GM18909 (cell line): ENCODE measurements around the gene CABP7.

Experiments used
- ATAC-seq: cut with Tn5 transposase; IDR thresholded peaks from one replicate; pipeline ENCODE4 v1.9.1; 2021; ENCODE audit warnings: mild to moderate bottlenecking; ENCODE audit not compliant: unreplicated experiment, poor library complexity

The CABP7 gene

GRCh38 chr22:29718949-29719898 lies 579 bp upstream of the CABP7 start:
- ATAC-seq: no peak

DNA sequence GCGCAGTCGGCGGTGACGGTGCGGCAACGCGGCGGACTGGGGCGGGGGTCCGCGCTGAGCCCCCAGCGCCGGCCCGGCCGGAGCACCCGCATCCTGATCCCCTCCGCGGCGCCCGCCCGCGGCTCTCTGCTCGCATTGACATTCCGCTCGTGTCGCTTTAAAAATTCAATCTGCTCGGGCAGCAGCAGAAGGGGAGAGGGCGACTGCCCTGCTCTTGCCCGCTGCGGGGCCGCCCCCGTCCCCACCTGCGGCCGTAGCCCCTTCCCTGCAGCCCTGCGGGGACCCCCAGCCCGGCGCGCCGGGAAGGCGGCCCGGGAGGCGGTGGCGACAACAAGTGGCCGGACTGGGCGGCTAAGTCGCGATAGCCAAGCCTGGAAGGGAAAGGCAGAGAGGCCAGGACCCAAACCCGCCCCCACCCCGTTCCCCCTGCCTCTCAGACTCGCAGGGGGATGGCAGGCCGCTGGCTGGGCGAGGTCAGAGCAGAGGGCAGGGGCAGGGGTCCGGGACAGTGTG lies 1.1 kb downstream of the CABP7 start:
- ATAC-seq: no peak

DNA sequence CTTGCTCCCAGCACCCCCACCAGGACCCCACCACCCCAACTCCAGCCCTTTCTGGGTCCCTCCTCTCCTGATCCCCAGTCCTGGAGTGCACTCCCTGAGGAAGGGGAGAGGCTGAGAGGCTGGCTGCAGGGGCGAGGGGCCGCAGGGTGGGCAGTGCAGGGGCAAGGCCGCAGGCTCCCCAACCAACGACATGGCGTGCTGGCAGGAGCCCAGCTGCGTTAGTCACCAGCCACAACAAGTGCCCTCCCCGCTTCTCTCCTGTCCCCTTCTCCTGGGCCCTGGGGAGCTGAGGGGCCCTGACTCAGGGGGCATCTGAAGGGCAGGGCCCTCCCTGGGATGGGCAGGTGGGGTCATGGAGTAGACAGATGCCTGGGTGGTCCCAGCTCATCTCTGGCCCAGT lies 2.3 kb downstream of the CABP7 start:
- no peak for ATAC-seq

DNA sequence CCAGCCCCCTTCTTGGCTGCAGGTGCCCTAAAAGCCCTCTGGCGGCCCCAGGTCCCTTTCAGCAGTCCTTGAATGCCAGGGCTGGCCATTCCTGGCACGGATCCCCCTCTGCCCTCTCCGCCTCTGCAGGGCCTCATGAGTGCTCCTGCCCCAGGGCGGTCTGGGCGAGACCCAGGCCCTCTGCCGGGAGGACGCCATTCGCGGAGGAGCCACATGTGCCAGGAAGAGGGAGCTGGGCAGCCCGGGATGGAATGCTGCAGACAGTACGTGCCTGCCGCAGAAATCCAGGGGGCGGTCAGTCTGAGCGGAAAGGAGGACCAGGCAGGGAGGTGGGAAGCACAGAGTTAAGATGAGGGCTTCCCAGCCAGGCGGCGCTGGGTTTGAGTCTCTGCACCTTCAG lies 2.8 kb downstream of the CABP7 start:
- no peak for ATAC-seq

DNA sequence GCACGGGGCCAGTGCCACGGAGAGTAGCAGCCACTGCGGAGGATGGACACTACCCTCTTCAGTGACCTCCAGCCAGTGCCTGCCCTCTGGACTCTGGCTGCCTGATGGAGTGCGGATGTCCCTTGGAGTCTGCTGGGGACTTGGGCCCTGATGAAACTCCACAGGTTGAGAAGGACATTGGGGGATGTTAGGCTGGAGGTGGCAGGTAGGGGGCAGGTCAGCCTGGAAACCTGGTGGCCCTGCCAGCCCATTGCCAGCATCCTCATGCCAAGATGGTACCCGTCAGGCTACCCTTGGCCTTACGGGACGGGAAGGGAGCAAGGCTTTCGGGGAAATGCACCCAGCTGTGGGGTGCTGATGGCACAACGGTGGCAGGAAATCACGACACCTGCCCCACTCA lies 4.0 kb downstream of the CABP7 start:
- ATAC-seq: no peak

DNA sequence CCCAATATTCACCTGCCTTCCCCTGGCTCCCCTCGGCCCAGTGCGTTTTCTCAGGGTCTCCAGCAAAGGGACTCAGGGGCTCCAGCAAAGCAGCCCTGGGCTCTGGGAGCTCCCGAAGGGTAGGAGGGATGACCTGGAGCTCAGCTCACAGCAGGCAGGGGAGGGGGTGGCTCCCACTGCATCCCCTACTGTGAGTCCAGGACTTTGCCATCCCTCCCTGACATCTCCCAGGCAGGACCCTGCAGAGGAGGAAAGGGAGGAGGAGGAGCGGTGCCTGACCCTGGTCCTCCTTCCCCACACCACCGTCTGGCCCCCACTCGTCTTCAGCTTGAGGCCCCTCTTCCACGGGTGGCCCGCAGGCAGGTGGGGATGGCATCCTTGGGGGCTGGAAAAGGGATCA lies 5.0 kb downstream of the CABP7 start:
- ATAC-seq: no peak

DNA sequence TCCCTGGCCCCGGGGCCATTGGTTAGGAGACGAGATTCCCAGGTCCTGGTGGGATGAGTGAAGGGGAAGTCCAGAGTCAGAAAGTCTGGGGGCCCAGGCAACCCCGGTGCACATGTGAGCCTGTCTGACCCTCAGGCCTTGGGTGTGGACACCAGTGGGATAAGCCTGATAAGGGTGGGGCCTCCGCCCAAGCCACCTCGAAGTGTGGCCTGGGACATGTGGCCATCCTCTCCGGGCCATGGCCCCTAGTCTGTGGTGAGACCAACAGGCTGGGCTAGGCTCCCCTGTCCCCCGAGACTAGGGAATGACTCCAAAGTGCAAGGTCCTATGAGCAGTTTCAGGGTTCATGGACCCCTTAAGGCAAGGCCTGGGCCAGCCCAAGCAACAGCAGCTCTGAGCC lies 6.3 kb downstream of the CABP7 start:
- no peak for ATAC-seq

GRCh38 chr22:29726512-29727130 lies 6.8 kb downstream of the CABP7 start:
- no peak for ATAC-seq

DNA sequence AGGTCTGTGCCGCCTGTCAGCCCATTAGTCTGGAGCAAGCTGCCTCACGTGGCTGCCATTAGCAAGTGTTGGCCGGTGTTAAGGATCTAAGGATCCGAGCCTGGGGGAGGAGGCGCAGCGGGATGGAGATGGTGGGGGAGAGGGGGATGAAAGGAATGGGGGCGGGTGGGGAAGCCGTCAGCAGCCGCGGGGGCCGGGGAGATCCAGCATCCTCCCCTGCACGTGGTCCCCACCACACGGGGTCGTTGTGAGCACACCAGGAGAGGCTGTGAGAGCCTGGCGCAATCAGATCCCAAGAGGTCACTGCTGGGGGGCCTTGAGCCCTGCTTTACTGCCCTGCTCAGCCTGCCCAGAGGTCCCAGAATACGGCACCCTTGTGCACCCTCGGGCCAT lies 7.3 kb downstream of the CABP7 start:
- ATAC-seq: no peak

DNA sequence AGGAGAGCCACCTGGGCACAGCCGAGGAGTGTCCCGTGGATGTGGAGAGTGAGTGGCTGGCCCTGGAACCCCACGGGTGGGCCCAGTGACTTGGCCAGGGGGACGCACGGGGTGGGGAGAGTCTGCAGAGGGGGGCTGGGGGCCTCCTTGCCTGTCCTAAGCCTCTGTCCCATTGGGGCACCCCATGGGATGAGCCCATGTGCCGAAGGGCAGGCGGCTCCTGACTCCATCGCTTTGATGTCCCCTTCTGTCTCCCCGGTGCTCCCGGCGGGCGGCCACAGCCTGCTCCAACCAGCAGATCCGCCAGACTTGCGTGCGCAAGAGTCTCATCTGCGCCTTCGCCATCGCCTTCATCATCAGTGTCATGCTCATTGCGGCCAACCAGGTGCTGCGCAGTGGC lies 9.4 kb downstream of the CABP7 start:
- no peak for ATAC-seq

DNA sequence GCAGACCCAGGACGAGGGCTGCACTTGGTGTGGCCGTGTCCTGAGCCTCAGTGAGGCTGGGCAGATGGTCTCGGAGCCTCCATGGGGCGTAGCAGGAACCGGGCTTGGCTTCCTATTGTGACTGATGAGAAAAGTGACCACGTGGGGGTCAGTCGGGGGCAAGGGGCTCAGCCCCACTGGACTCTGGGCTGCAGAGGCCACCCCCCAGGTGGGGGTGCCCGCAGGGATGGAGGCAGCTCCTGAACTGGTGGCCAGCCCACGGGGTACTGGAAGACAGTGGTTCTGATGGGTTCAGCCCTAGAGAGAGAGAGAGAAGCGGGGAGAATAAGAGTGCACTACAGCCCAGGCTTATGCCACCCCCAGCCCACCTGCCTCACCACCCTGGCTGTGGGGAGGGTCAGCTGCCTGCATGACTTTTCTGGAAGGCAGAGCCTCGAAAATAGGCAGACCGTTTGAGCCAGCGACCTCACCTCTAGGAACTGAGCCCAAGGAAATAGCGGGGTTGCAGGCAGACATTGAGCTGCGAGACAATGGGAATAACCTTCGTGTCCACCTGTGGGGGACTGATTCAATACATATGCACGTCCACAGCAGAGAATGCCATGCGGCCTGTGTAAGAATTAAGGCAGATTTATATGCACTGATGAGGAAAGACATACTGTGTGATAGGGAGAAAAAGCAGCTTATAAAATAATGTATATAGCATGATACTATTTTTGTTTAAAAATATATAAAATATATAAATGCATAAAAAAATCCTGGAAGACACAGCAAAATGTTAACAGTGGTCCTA lies 11.5 kb downstream of the CABP7 start:
- ATAC-seq: no peak

- no peak for ATAC-seq
Observed at GRCh38 chr22:29732883-29733282, 13.1 kb downstream of the CABP7 start.

DNA sequence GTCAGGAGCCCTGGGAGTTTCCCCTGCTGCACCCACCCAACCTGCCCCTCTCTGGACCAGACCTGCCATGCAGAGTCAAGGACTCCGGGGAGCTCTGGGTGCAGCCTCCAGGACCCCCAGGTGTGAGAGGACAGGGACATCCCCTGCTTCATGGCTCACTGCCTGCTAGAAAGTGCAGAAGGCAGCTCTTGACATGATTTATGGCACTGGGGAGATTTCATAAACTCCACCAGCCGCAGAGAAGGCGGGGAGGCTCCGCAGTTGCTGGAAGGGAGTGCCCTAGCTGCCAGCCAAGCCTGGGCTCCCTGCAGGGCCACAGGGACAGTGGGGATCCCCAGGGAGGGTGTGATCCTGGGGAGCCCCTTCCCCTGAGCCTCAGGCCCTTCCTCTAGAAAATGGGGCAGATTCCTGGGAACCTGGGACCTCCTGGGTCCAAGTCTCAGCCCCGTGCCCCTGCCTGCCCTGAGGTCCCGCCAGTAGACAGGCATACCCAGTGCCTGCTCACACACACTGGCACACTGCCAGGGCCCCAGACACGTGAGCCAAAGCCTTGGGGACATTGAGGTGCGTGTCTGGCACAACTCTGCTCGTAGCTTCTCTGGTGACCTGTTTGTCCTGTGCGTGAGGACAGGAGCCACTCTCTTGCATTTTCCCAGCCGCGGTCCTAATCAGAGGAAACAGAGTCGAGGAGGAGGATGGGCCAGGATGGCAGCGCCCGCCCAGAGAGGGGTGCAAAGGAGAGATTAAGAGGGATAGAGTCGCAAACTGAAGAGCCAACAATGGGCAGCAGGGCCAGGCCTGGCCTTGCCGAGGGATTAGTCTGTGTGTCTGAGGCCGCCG lies 13.8 kb downstream of the CABP7 start:
- no peak for ATAC-seq

DNA sequence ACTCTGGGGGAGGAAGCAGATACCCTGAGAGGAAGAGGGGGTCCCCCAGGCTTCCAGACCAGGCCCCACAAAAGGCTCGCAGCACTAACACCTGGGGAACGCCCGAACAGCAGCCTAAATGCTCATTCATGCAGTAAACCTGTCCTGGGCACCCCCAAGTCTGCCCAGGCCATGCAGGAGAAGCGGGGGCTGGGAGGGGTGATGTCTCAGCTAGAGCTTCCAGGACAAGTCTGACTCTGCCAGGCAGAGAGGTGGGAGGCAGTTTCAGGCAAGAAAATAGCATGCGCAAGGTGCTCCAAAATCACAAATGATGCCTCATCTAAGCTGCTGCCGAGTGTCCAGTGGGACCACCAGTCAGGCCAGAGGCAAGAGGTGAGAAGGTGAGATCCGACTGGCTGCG lies 14.6 kb downstream of the CABP7 start:
- ATAC-seq: no peak

GRCh38 chr22:29734838-29735237 lies 15.0 kb downstream of the CABP7 start:
- no peak for ATAC-seq

- ATAC-seq: no peak
Observed at GRCh38 chr22:29735416-29735815, 15.6 kb downstream of the CABP7 start.

- no peak for ATAC-seq
Observed at GRCh38 chr22:29737251-29738117, 17.7 kb downstream of the CABP7 start.

DNA sequence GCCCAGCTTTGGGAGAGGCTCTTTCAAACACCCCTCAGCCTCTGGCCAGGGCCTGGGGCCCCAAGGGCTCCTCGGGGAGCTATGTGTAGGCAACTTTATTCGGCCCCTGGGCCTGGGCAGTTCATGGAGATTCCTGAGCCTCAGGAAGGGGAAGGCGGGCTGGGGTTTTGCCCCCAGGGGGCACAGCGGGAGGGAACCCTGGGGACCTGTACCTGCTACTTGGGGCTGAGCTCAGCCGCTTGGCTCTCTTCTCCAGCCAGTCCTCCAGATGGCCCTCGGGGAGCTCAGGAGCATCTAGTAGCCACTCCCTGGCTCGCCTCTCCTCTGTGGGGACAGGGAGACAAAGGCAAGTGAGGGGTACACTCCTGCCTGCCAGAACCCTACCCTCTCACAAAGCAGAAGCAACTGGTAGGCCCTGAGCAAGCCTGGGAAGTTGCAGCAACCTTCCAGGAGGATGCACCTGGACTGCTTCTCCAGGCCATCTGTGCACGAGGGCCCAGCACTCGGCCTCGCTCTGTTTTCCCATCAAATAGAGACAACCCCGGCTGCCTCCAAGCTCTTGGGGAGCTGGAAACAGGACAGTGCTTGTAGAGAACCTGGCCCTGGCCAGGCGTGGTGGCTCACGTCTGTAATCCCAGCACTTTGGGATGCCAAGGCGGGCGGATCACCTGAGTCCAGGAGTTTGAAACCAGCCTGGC lies 18.5 kb downstream of the CABP7 start:
- ATAC-seq: no peak
